Measurements from ENCODE around the gene PAX2.

GRCh38 chr10:100867261-100867963 lies 122.0 kb downstream of the PAX2 start:
- TF ChIP-seq CTCF (conservative IDR thresholded peaks at IDR 0.05), result no peak
- no peak for TF ChIP-seq EZH2 (IDR thresholded peaks at IDR 0.05; ENCODE audit: low read depth)

All from PC-9 (cell line).